Gastroesophageal sphincter (tissue), 4 donors: ENCODE results near the gene LENG1. TPM values are rescaled to one million over a fixed set of nuclear protein-coding genes. Genes with fewer than 3 reads are reported as not detected.

Source experiments
- ATAC-seq: fragments of 150-250 bp; one replicate; pipeline ENCODE4 v1.9.1; 2016; ENCODE audit warnings: mild to moderate bottlenecking, moderate library complexity
- H3K27ac ChIP-seq, 4 donors: fragments of 200-600 bp; sonication (generic) in 3 of 4; 1 replicate in 3 of 4; 2 replicates in 1 of 4; pipeline ENCODE4 v1.5.1; 2016 to 2019
- H3K27me3 ChIP-seq: fragments of 200-600 bp; sonication (generic); one replicate; pipeline ENCODE4 v1.5.1; 2019
- H3K36me3 ChIP-seq, 2 donors: fragments of 200-600 bp; sonication (generic); one replicate each; pipeline ENCODE4 v1.5.1; 2019; ENCODE audit warnings: control low read depth in 1 of 2
- H3K4me1 ChIP-seq, 3 donors: fragments of 200-600 bp; sonication (generic); 1 replicate in 2 of 3; 2 replicates in 1 of 3; pipeline ENCODE4 v1.5.1; 2016 to 2019; ENCODE audit warnings: control low read depth in 2 of 3
- H3K4me3 ChIP-seq, 2 donors: fragments of 200-600 bp; sonication (generic); one replicate each; pipeline ENCODE4 v1.5.1; 2019; ENCODE audit warnings: mild to moderate bottlenecking in 1 of 2, moderate library complexity in 1 of 2
- H3K9me3 ChIP-seq, 3 donors: fragments of 200-600 bp; sonication (generic); one replicate each; pipeline ENCODE4 v1.5.1; 2017 to 2019; ENCODE audit warnings: control low read depth in 2 of 3
- CTCF ChIP-seq, 4 experiments: fragments of 200-600 bp in 2 of 4; fragments of 450-650 bp in 2 of 4; sonication (generic) in 1 of 4; IDR thresholded peaks; one replicate each; pipeline ENCODE4 v1.5.1; 2017 to 2019; ENCODE audit warnings: antibody characterized with exemption in 4 of 4, mild to moderate bottlenecking in 2 of 4, moderate library complexity in 2 of 4
- EP300 ChIP-seq: sonication (generic); formaldehyde crosslinking; IDR thresholded peaks from one replicate; pipeline ENCODE4 v1.6.1; 2017; ENCODE audit warnings: antibody characterized with exemption, mild to moderate bottlenecking
- POLR2A ChIP-seq, 2 donors: fragments of 450-650 bp; IDR thresholded peaks; one replicate each; pipeline ENCODE4 v1.6.1; 2017; ENCODE audit warnings: antibody characterized with exemption in 2 of 2, mild to moderate bottlenecking in 2 of 2, moderate library complexity in 1 of 2
- POLR2AphosphoS5 ChIP-seq: sonication (generic); formaldehyde crosslinking; IDR thresholded peaks from one replicate; pipeline ENCODE4 v1.6.1; 2017; ENCODE audit warnings: antibody characterized with exemption
- WGBS, 2 donors: methylation state at CpG; one replicate each; pipeline ENCODE4 v1.1.5; 2018; ENCODE audit warnings: low coverage in 1 of 2; 5-methylcytosine and 5-hydroxymethylcytosine counted together
- total RNA-seq, 4 donors: library from RNA; depleted of rRNA; stranded (reverse); fragments of >200 nt; gene quantifications; one replicate each; pipeline ENCODE4 v1.1.0, GENCODE V29; 2016

The LENG1 gene
- total RNA-seq, 4 donors from 2014 or later, result 8.2 to 12.8 (median 11.1) TPM

DNA sequence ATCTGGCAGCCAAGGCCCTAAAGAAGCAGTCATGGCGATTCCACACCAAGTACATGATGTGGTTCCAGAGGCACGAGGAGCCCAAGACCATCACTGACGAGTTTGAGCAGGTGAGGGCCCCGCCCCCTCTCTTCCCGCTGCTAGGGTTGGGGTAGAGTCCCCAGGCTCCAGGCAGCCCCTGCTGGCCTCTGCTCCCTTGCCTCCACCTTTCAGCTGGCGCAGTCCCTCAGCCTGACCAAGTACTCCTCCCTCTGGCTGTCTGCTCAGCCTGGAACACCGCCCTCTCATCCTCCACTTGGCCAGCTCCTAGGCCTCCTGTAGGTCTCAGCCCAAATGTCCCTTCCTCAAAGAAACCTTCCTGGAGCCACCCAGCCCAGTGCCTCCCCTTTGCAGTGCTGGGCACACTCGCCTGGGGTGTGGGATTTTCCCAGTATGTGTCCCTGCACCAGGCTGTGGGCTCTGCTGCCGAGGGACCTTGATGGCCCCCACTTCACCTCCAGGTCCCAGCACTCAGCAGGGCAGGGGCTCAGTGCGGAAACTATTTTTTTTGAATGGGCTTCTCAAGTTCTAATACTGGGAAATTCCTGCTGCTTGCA is 5.7 kb downstream of the LENG1 start:
- WGBS, 2 donors, result 58 to 100% methylated on average over 1 to 3 of the region's 10 CpGs
- Histone ChIP-seq H3K4me3 (no peak overlapping the region), H3K27ac (peak overlapping the region in 3 of 4 donors; percentile 33 to 54 (median 45)), H3K36me3 (peaks cover 0 to 94% of the 10 kb centered on the region in 2 donors), H3K4me1 (peaks cover 0 to 26% (median 8%) of the 10 kb centered on the region in 3 donors), H3K27me3 (no peaks in the 10 kb centered on the region), H3K9me3 (no peaks in the 10 kb centered on the region)
- ATAC-seq, result no peak
- TF ChIP-seq POLR2A (IDR thresholded peaks at IDR 0.05) (no peak), CTCF (IDR thresholded peaks at IDR 0.05) (no peak), EP300 (no peak), POLR2AphosphoS5 (no peak)

- H3K27ac ChIP-seq, result peak overlapping the region in 3 of 4 donors; percentile 33 to 54 (median 45)
- no peak for TF ChIP-seq POLR2AphosphoS5
- TF ChIP-seq POLR2A (IDR thresholded peaks at IDR 0.05), result no peak
- H3K36me3 ChIP-seq, result peaks cover 0 to 100% of the 10 kb centered on the region in 2 donors
- no peaks in the 10 kb centered on the region for H3K27me3 ChIP-seq
- 64 to 91% methylated on average over 5 to 6 of the region's 25 CpGs for WGBS, 2 donors
- peak; percentile 48 for ATAC-seq
- no peak overlapping the region for H3K4me3 ChIP-seq
- no peaks in the 10 kb centered on the region for H3K9me3 ChIP-seq
- H3K4me1 ChIP-seq, result peaks cover 0 to 24% (median 3%) of the 10 kb centered on the region in 3 donors
These were observed 6.5 kb downstream of the LENG1 start for GRCh38 chr19:54152878-54153524.

- H3K36me3 ChIP-seq, result peaks cover 0 to 100% of the 10 kb centered on the region in 2 donors
- no peak overlapping the region for H3K4me3 ChIP-seq
- ATAC-seq, result no peak
- WGBS, 2 donors, result no CpG with 5 or more reads among the region's 12 CpGs
- TF ChIP-seq CTCF (IDR thresholded peaks at IDR 0.05) (no peak), EP300 (no peak), POLR2AphosphoS5 (no peak), POLR2A (IDR thresholded peaks at IDR 0.05) (no peak)
- H3K27me3 ChIP-seq, result no peaks in the 10 kb centered on the region
- peaks cover 0 to 25% (median 7%) of the 10 kb centered on the region in 3 donors for H3K4me1 ChIP-seq
- H3K27ac ChIP-seq, result peak overlapping the region in 1 of 4 donors; percentile 33
- no peaks in the 10 kb centered on the region for H3K9me3 ChIP-seq
These were observed 7.3 kb downstream of the LENG1 start for GRCh38 chr19:54152267-54152666.

- Histone ChIP-seq H3K36me3 (peaks cover 0 to 100% of the 10 kb centered on the region in 2 donors), H3K27ac (no peak overlapping the region), H3K4me3 (no peak overlapping the region), H3K9me3 (no peaks in the 10 kb centered on the region), H3K27me3 (no peaks in the 10 kb centered on the region), H3K4me1 (peaks cover 0 to 32% (median 12%) of the 10 kb centered on the region in 3 donors)
- 73 to 77% methylated on average over 6 to 19 of the region's 23 CpGs for WGBS, 2 donors
- TF ChIP-seq EP300, result no peak
- no peak for TF ChIP-seq POLR2A (IDR thresholded peaks at IDR 0.05)
- no peak for TF ChIP-seq POLR2AphosphoS5
- TF ChIP-seq CTCF (IDR thresholded peaks at IDR 0.05), result no peak
- no peak for ATAC-seq
These were observed 8.0 kb downstream of the LENG1 start for GRCh38 chr19:54151362-54152035.

DNA sequence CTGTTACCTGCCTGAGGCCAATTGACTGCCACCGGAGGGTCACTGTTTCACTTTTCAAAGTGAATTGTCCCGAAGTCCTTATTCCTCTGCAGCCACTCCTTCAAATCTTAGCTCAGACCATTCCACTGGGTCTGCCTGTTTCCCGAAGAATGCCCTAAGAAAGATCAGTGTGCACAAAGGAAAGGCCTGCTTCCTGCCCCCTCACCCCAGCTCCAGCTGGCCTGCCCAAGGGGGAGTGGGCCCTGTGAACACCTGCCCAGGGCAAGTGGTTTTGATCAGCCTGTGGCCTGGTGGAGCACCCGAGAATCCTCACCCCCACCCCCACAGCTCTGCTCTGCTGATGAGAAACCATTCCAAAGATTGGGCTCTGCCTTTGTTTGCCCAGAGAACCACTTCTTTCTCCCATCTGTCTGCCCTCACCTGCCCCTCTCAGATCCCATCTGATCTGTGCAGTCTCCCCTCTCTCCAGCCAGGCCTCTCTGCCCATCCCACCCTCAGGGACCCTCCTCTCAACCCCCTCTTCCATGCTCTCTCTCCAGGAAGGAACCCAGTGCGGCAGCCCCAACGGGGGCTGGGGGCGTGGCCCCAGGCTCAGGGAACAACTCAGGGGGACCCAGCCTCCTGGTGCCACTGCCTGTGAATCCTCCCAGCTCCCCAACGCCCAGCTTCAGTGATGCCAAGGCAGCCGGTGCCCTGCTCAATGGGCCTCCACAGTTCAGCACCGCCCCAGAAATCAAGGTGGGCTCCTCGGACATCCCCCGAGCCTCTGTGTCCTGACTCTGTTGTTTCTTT is 10.3 kb downstream of the LENG1 start:
- H3K4me3 ChIP-seq, result no peak overlapping the region
- no peak for TF ChIP-seq POLR2A (IDR thresholded peaks at IDR 0.05)
- TF ChIP-seq CTCF (IDR thresholded peaks at IDR 0.05), result no peak
- ATAC-seq, result no peak
- H3K4me1 ChIP-seq, result peaks cover 0 to 41% (median 12%) of the 10 kb centered on the region in 3 donors
- H3K9me3 ChIP-seq, result no peaks in the 10 kb centered on the region
- no peak overlapping the region for H3K27ac ChIP-seq
- 72 to 77% methylated on average over 5 to 10 of the region's 12 CpGs for WGBS, 2 donors
- H3K27me3 ChIP-seq, result no peaks in the 10 kb centered on the region
- H3K36me3 ChIP-seq, result peaks cover 0 to 100% of the 10 kb centered on the region in 2 donors
